Colonic mucosa (tissue), 4 donors: Measurements from ENCODE around the gene RFPL4AL1. TPM values are rescaled to one million over a fixed set of nuclear protein-coding genes. Genes with fewer than 3 reads are reported as not detected.

Source experiments
- DNase-seq: peaks from one replicate; pipeline ENCODE4 v3.0.0-alpha.2; 2020
- H3K27ac ChIP-seq: fragments of 200-600 bp; one replicate; pipeline ENCODE4 v1.8.0; 2021
- H3K27me3 ChIP-seq: fragments of 200-600 bp; one replicate; pipeline ENCODE4 v1.8.0; 2021
- H3K36me3 ChIP-seq: fragments of 200-600 bp; one replicate; pipeline ENCODE4 v1.8.0; 2021
- H3K4me1 ChIP-seq: fragments of 200-600 bp; one replicate; pipeline ENCODE4 v1.8.0; 2021; ENCODE audit warnings: mild to moderate bottlenecking
- H3K4me3 ChIP-seq: fragments of 200-600 bp; one replicate; pipeline ENCODE4 v1.8.0; 2021
- H3K9ac ChIP-seq, 2 donors: one replicate each; pipeline ENCODE4 v1.7.0; 2013; ENCODE audit warnings: control low read depth in 2 of 2, low read depth in 2 of 2, low read length in 2 of 2
- H3K9me3 ChIP-seq: fragments of 200-600 bp; one replicate; pipeline ENCODE4 v1.8.0; 2021
- intact Hi-C: fragments of 100-400 bp; cut with DNase I; formaldehyde crosslinking; loops from one replicate; pipeline ENCODE4 v1.14.1; 2022
- total RNA-seq, 2 donors: library from RNA; stranded (reverse); fragmentation: NEBNext Ultra II Directional in 1 of 2; extraction: Animal tissue kit (Norgen Biotek cat#: 25700) in 1 of 2; gene quantifications; one replicate each; pipeline ENCODE4 v1.2.1, GENCODE V29; 2021
- TF ChIP-seq, protein P1 (sequence below): fragments of 200-600 bp; IDR thresholded peaks from one replicate; pipeline ENCODE4 v1.8.0; 2022; ENCODE audit warnings: antibody characterized with exemption, mild to moderate bottlenecking
- donor health status: healthy.
- donor health status: DM: no; HTN: no; CAD: no.
- donor health status: DM: no; HTN: no; CAD: no.

The RFPL4AL1 gene
- total RNA-seq, 2 donors from 2014 or later = not detected

DNA sequence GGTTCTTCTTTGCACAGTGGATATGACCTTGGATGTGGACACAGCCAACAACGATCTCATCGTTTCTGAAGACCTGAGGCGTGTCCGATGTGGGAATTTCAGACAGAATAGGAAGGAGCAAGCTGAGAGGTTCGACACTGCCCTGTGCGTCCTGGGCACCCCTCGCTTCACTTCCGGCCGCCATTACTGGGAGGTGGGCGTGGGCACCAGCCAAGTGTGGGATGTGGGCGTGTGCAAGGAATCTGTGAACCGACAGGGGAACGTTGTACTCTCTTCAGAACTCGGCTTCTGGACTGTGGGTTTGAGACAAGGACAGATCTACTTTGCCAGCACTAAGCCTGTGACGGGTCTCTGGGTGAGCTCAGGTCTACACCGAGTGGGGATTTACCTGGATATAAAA is 9.4 kb downstream of the RFPL4AL1 start:
- H3K4me3 ChIP-seq = no peak overlapping the region
- no peaks in the 10 kb centered on the region for H3K27me3 ChIP-seq
- intact Hi-C loops = no loop called here
- no peaks in the 10 kb centered on the region for H3K9me3 ChIP-seq
- H3K27ac ChIP-seq = no peak overlapping the region
- no peaks in the 10 kb centered on the region for H3K4me1 ChIP-seq
- H3K36me3 ChIP-seq = no peaks in the 10 kb centered on the region
- TF ChIP-seq, protein P1, sequence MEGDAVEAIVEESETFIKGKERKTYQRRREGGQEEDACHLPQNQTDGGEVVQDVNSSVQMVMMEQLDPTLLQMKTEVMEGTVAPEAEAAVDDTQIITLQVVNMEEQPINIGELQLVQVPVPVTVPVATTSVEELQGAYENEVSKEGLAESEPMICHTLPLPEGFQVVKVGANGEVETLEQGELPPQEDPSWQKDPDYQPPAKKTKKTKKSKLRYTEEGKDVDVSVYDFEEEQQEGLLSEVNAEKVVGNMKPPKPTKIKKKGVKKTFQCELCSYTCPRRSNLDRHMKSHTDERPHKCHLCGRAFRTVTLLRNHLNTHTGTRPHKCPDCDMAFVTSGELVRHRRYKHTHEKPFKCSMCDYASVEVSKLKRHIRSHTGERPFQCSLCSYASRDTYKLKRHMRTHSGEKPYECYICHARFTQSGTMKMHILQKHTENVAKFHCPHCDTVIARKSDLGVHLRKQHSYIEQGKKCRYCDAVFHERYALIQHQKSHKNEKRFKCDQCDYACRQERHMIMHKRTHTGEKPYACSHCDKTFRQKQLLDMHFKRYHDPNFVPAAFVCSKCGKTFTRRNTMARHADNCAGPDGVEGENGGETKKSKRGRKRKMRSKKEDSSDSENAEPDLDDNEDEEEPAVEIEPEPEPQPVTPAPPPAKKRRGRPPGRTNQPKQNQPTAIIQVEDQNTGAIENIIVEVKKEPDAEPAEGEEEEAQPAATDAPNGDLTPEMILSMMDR = no peak
- no peak overlapping the region for H3K9ac ChIP-seq
- DNase-seq = no peak

- H3K9ac ChIP-seq = no peak overlapping the region
- intact Hi-C loops = no loop called here
- no peak overlapping the region for H3K27ac ChIP-seq
- H3K9me3 ChIP-seq = no peaks in the 10 kb centered on the region
- no peaks in the 10 kb centered on the region for H3K36me3 ChIP-seq
- no peaks in the 10 kb centered on the region for H3K4me1 ChIP-seq
- H3K27me3 ChIP-seq = no peaks in the 10 kb centered on the region
- H3K4me3 ChIP-seq = no peak overlapping the region
- TF ChIP-seq, protein P1 = no peak
- DNase-seq = no peak
Measured at GRCh38 chr19:55781112-55781511, 12.2 kb downstream of the RFPL4AL1 start.

DNA sequence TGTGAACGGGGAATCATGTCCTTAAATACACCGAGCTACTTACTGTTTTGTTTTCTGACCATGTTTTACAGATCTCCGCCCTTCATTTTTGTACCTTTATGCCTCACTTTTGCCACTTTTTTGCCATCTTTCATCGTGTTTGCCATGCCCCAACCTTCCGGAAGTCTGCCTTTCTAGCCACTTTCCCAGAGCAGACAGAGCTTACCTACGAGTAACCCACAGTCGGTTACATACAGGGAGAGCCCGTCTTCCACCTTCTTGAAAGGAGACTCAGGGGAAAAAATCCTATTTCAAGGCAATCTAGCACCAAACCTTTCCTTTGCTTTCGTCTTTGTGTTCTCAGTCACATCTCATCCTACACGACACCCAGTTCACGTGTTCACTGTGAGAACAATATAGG is 26.1 kb downstream of the RFPL4AL1 start:
- no peak overlapping the region for H3K27ac ChIP-seq
- H3K9ac ChIP-seq = no peak overlapping the region
- H3K4me1 ChIP-seq = no peaks in the 10 kb centered on the region
- no peak for DNase-seq
- no peaks in the 10 kb centered on the region for H3K27me3 ChIP-seq
- no peaks in the 10 kb centered on the region for H3K9me3 ChIP-seq
- no peaks in the 10 kb centered on the region for H3K36me3 ChIP-seq
- no peak overlapping the region for H3K4me3 ChIP-seq
- intact Hi-C loops = no loop called here
- TF ChIP-seq, protein P1 = no peak

DNA sequence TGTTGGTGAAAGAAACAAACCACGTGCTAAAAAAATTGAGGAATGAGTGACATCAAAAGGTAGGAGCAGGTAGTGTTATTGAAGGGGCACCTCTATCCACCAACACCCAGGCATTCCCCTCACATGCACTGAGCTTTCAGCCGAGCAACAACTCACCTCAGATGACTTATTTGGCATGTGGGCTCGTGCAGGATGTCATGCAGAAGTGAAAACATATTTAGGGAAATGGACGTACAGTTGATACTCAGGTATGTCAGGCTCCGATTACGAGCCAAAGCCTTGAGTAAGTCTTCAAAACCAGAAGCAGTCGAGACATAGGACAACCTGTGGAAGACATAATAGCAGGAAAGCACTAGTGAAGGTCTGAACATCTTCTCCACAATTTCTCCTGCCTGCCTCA is 32.5 kb downstream of the RFPL4AL1 start:
- Histone ChIP-seq H3K4me1 (no peaks in the 10 kb centered on the region), H3K27ac (no peak overlapping the region), H3K9me3 (no peaks in the 10 kb centered on the region), H3K27me3 (no peaks in the 10 kb centered on the region), H3K36me3 (no peaks in the 10 kb centered on the region), H3K4me3 (no peak overlapping the region), H3K9ac (no peak overlapping the region)
- TF ChIP-seq, protein P1 = no peak
- DNase-seq = no peak
- intact Hi-C loops = no loop called here

- no peak overlapping the region for H3K27ac ChIP-seq
- H3K36me3 ChIP-seq = no peaks in the 10 kb centered on the region
- H3K27me3 ChIP-seq = no peaks in the 10 kb centered on the region
- TF ChIP-seq, protein P1 = no peak
- H3K4me1 ChIP-seq = no peaks in the 10 kb centered on the region
- H3K9ac ChIP-seq = no peak overlapping the region
- H3K4me3 ChIP-seq = no peak overlapping the region
- DNase-seq = no peak
- H3K9me3 ChIP-seq = no peaks in the 10 kb centered on the region
- intact Hi-C loops = no loop called here
Measured at GRCh38 chr19:55802281-55802680, 33.4 kb downstream of the RFPL4AL1 start.
